Measurements from ENCODE around the gene SNX9.
A peak's percentile ranks its signal among the peaks of the same experiment; 100 is the strongest.

The SNX9 gene

DNA sequence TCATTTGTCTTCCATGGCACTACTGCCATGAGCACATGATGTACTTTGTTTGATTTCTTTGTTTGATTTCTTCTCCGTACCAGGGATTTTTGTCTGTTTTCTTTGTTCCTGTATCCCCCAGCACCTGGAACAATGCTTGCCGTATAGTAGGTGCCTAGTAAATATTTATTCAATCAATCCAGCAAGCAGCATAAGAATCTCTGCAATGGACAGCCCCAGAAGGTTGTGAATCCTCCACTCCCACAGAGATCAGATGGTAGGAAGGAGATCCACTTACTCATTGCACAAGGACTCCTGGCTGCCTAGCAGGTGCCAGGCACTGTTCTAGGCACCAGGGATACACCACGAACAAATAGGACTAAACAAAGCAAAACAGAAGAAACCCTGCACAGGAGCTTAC is 151.9 kb downstream of the SNX9 start:
- DNase-seq, result no peak
- TF ChIP-seq CTCF (IDR thresholded peaks at IDR 0.05), result no peak
- Mint-ChIP-seq H3K27ac (peak overlapping the region; percentile 30), H3K27me3 (ENCODE audit: low read depth, poor library complexity) (peaks cover 24% of the 10 kb centered on the region), H3K4me1 (peaks cover 46% of the 10 kb centered on the region), H3K36me3 (ENCODE audit: low read depth) (no peaks in the 10 kb centered on the region), H3K9me3 (no peaks in the 10 kb centered on the region), H3K4me3 (no peak overlapping the region)

DNA sequence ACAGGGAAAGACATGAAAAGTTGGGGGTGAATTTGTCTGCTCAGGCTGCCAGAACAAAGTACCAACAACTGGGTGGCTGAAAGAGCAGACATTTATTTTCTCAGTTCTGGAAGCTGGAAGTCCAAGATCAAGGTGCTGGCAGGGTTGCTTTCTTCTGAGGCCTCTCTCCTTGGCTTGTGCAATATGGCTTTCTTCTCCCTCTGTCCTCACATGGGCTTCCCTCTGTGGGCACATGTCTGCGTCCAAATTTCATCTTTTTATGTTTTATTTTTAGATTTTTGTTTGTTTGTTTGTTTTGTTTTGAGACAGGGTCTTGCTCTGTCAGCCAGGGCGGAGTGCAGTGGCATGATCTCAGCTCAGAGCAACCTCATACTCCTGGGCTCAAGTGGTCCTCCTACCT is 152.4 kb downstream of the SNX9 start:
- Mint-ChIP-seq H3K27ac (no peak overlapping the region), H3K4me3 (no peak overlapping the region), H3K9me3 (no peaks in the 10 kb centered on the region), H3K4me1 (peaks cover 46% of the 10 kb centered on the region), H3K36me3 (ENCODE audit: low read depth) (no peaks in the 10 kb centered on the region), H3K27me3 (ENCODE audit: low read depth, poor library complexity) (peaks cover 29% of the 10 kb centered on the region)
- no peak for TF ChIP-seq CTCF (IDR thresholded peaks at IDR 0.05)
- DNase-seq, result no peak

- no peak overlapping the region for H3K4me3 Mint-ChIP-seq
- H3K4me1 Mint-ChIP-seq, result peaks cover 44% of the 10 kb centered on the region
- H3K9me3 Mint-ChIP-seq, result no peaks in the 10 kb centered on the region
- no peak for DNase-seq
- peaks cover 33% of the 10 kb centered on the region for H3K27me3 Mint-ChIP-seq (ENCODE audit: low read depth, poor library complexity)
- H3K36me3 Mint-ChIP-seq (ENCODE audit: low read depth), result no peaks in the 10 kb centered on the region
- TF ChIP-seq CTCF (IDR thresholded peaks at IDR 0.05), result no peak
- H3K27ac Mint-ChIP-seq, result no peak overlapping the region
Observed at GRCh38 chr6:157976345-157977175, 153.5 kb downstream of the SNX9 start.

GRCh38 chr6:157977176-157977804 is 154.2 kb downstream of the SNX9 start:
- Mint-ChIP-seq H3K4me3 (no peak overlapping the region), H3K27ac (no peak overlapping the region), H3K36me3 (ENCODE audit: low read depth) (no peaks in the 10 kb centered on the region), H3K4me1 (peaks cover 42% of the 10 kb centered on the region), H3K9me3 (no peaks in the 10 kb centered on the region), H3K27me3 (ENCODE audit: low read depth, poor library complexity) (peaks cover 36% of the 10 kb centered on the region)
- no peak for DNase-seq
- no peak for TF ChIP-seq CTCF (IDR thresholded peaks at IDR 0.05)

GRCh38 chr6:157978021-157978783 is 155.2 kb downstream of the SNX9 start:
- no peak overlapping the region for H3K4me3 Mint-ChIP-seq

More at GRCh38 chr6:157978021-157978783, 155.2 kb downstream of the SNX9 start:
- Mint-ChIP-seq H3K36me3 (ENCODE audit: low read depth) (no peaks in the 10 kb centered on the region), H3K27me3 (ENCODE audit: low read depth, poor library complexity) (peaks cover 45% of the 10 kb centered on the region), H3K4me1 (peaks cover 42% of the 10 kb centered on the region), H3K9me3 (no peaks in the 10 kb centered on the region), H3K27ac (peak overlapping the region; percentile 5)
- TF ChIP-seq CTCF (IDR thresholded peaks at IDR 0.05), result no peak
- DNase-seq, result no peak
